ENCODE measurements around the gene CHD1. TPM values are rescaled to one million over a fixed set of nuclear protein-coding genes. Genes with fewer than 3 reads are reported as not detected.

CHD1 gene
- total and polyA plus RNA-seq, 2 donors (not counting 3 experiments of a cell fraction or from before 2014, with no cell fraction given): 16.2 to 48.9 TPM

- H2AFZ ChIP-seq (ENCODE audit: low read depth, low read length): no peak overlapping the region
- H3K9me3 ChIP-seq (replicated peaks; ENCODE audit: control insufficient read depth, insufficient read depth, low read length): no peaks in the 10 kb centered on the region
- TF ChIP-seq, protein P1, sequence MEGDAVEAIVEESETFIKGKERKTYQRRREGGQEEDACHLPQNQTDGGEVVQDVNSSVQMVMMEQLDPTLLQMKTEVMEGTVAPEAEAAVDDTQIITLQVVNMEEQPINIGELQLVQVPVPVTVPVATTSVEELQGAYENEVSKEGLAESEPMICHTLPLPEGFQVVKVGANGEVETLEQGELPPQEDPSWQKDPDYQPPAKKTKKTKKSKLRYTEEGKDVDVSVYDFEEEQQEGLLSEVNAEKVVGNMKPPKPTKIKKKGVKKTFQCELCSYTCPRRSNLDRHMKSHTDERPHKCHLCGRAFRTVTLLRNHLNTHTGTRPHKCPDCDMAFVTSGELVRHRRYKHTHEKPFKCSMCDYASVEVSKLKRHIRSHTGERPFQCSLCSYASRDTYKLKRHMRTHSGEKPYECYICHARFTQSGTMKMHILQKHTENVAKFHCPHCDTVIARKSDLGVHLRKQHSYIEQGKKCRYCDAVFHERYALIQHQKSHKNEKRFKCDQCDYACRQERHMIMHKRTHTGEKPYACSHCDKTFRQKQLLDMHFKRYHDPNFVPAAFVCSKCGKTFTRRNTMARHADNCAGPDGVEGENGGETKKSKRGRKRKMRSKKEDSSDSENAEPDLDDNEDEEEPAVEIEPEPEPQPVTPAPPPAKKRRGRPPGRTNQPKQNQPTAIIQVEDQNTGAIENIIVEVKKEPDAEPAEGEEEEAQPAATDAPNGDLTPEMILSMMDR (IDR thresholded peaks at IDR 0.05; ENCODE audit: extremely low read depth in 1 of 2, insufficient read depth in 1 of 2, low read depth in 1 of 2, low read length in 2 of 2): no peak
- no peak for TF ChIP-seq EZH2 (IDR thresholded peaks at IDR 0.05; ENCODE audit: borderline replicate concordance, low read depth, low read length, severe bottlenecking)
- TF ChIP-seq POLR2A (IDR thresholded peaks at IDR 0.05; ENCODE audit: low read depth, low read length): no peak
- no peak for TF ChIP-seq JUN (IDR thresholded peaks at IDR 0.05; ENCODE audit: borderline replicate concordance, insufficient read depth, insufficient read length, low read depth)
- no peak for TF ChIP-seq POLR2AphosphoS5 (IDR thresholded peaks at IDR 0.05; ENCODE audit: insufficient read depth, low read depth, low read length)
- TF ChIP-seq MYC (IDR thresholded peaks at IDR 0.05; ENCODE audit: low read depth, low read length): no peak
- no peak for TF ChIP-seq FOS (IDR thresholded peaks at IDR 0.05; ENCODE audit: borderline replicate concordance, insufficient read depth, low read length)
- TF ChIP-seq GATA2 (IDR thresholded peaks at IDR 0.05; ENCODE audit: insufficient read depth, insufficient read length, low read depth, low read length): no peak
- no peak for TF ChIP-seq MAX (IDR thresholded peaks at IDR 0.05; ENCODE audit: insufficient read depth, insufficient read length)
- intact Hi-C loops (cut with micrococcal nuclease): no loop called here
- dilution Hi-C loops (cut with MboI; ENCODE audit: extremely low pct_ligation_motif_present, low sequenced_read_pairs): no loop called here
- H3K9ac ChIP-seq (replicated peaks; ENCODE audit: extremely low read depth, insufficient read depth, low read length): no peak overlapping the region
- no peaks in the 10 kb centered on the region for H4K20me1 ChIP-seq (replicated peaks; ENCODE audit: control insufficient read depth, extremely low read depth, insufficient read depth, low read length)
- no peak overlapping the region for H3K4me2 ChIP-seq (ENCODE audit: insufficient read depth, low read length)
- peaks cover 2% of the 10 kb centered on the region for H3K79me2 ChIP-seq (ENCODE audit: control insufficient read depth, insufficient read depth, low read length)
- H3K9me1 ChIP-seq (replicated peaks; ENCODE audit: control insufficient read depth, extremely low read depth, insufficient read depth, low read length): no peaks in the 10 kb centered on the region
- BruUV-seq (replicated peaks): no TSS peak
- DNase-seq (ENCODE audit: low read depth, low spot score) (no peak), FAIRE-seq (no peak)
- no peaks in the 10 kb centered on the region for H3K4me1 ChIP-seq (ENCODE audit: control insufficient read depth, extremely low read depth, insufficient read depth, low read length)
- H3K27ac ChIP-seq (ENCODE audit: insufficient read depth, low read depth, low read length): no peak overlapping the region
- CTCF ChIA-PET: interaction anchor here (1.0 to 1.5 kb wide), 2 partner anchors 10 to 13 kb away, joined by 3 read pairs; no protein-coding TSS in a partner anchor
- no peak overlapping the region for H3K4me3 ChIP-seq (replicated peaks in 1 of 3; ENCODE audit: insufficient read depth in 1 of 3, low read depth in 1 of 3, low read length in 3 of 3)
- H3K27me3 ChIP-seq (ENCODE audit: control insufficient read depth in 2 of 2, insufficient read depth in 2 of 2, low read length in 2 of 2): no peaks in the 10 kb centered on the region
- peaks cover 12 to 39% of the 10 kb centered on the region in 2 experiments for H3K36me3 ChIP-seq (ENCODE audit: control insufficient read depth in 2 of 2, extremely low read depth in 1 of 2, insufficient read depth in 2 of 2, low read length in 2 of 2)
- POLR2A ChIA-PET: no interaction called here
These were observed 51.2 kb downstream of the CHD1 start for GRCh38 chr5:98877600-98877999.

All from endothelial cell of umbilical vein (primary cell).